NB4 (cell line): ENCODE results near the gene FAM216B.

Experiments
- DNase-seq: peaks from one replicate; pipeline ENCODE4 v3.0.0; 2010; ENCODE audit warnings: low read depth
- H3K4me3 ChIP-seq: one replicate; pipeline ENCODE4 v1.5.1; 2011; ENCODE audit warnings: mild to moderate bottlenecking, low read depth, low read length, moderate library complexity
- MYC ChIP-seq: IDR thresholded peaks from 2 replicates; pipeline ENCODE4 v1.6.1; 2011; ENCODE audit warnings: low read depth, low read length
- POLR2A ChIP-seq: IDR thresholded peaks from 2 replicates; pipeline ENCODE4 v1.6.1; 2011; ENCODE audit warnings: mild to moderate bottlenecking; ENCODE audit not compliant: insufficient read length; ENCODE audit errors: extremely low read depth
- TF ChIP-seq, protein P1 (sequence below): IDR thresholded peaks from one replicate; pipeline ENCODE4 v1.5.1; 2012; ENCODE audit warnings: low read depth, low read length
- TF ChIP-seq, protein P2 (sequence below): IDR thresholded peaks from 2 replicates; pipeline ENCODE4 v1.6.1; 2011; ENCODE audit warnings: low read depth, low read length

Gene FAM216B

DNA sequence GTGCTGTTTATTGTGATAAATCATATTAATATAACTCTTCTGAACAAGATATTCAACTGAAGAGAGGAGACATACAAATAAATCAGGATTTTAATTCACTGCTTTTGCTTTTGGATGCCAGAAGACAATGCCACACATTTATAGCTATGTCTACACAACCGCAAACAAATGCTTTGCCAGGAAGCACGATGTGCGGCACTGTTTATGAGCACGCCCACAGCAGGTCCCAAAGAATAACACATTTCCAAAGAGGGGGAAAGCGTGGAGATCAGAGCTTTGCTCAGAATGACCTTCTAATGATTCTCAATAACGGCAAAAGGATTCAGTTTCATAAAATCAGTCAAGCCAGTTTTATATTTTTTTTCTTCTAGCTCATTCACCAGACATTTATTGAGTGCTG is 16.7 kb downstream of the FAM216B start:
- no peak for DNase-seq

DNA sequence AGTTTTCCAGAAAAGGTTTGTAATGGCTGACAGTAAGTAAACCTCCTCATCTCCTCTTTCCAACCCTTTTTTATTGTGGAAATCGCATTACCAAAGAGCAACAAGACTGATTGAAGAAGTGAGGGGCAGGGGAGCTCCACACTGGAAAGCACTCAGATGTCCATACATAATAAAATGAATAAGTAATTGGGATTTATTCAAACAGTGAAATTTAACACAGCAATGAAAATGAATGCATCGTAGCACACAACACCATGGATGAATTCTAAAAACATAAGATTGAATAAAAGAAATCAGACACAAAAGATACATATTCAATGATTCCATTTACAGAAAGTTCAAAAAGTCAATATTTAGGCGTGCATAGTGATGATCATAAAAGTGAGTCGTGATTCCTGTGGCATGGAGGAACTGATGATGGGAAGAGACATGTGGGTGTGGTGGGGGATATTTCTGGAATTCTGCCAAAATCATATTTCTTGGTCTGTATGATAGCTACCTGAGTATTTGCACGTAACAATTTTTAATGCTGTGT is 18.8 kb downstream of the FAM216B start:
- no peak for DNase-seq
- H3K4me3 ChIP-seq = no peak overlapping the region
- TF ChIP-seq, protein P1, sequence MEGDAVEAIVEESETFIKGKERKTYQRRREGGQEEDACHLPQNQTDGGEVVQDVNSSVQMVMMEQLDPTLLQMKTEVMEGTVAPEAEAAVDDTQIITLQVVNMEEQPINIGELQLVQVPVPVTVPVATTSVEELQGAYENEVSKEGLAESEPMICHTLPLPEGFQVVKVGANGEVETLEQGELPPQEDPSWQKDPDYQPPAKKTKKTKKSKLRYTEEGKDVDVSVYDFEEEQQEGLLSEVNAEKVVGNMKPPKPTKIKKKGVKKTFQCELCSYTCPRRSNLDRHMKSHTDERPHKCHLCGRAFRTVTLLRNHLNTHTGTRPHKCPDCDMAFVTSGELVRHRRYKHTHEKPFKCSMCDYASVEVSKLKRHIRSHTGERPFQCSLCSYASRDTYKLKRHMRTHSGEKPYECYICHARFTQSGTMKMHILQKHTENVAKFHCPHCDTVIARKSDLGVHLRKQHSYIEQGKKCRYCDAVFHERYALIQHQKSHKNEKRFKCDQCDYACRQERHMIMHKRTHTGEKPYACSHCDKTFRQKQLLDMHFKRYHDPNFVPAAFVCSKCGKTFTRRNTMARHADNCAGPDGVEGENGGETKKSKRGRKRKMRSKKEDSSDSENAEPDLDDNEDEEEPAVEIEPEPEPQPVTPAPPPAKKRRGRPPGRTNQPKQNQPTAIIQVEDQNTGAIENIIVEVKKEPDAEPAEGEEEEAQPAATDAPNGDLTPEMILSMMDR = no peak
- TF ChIP-seq, protein P2, sequence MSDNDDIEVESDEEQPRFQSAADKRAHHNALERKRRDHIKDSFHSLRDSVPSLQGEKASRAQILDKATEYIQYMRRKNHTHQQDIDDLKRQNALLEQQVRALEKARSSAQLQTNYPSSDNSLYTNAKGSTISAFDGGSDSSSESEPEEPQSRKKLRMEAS = no peak

More for the DNA sequence above, 16.7 kb downstream of the FAM216B start:
- no peak overlapping the region for H3K4me3 ChIP-seq
- no peak for TF ChIP-seq MYC
- no peak for TF ChIP-seq POLR2A
- TF ChIP-seq, protein P2 = no peak

- no peak for DNase-seq
- H3K4me3 ChIP-seq = no peak overlapping the region
- TF ChIP-seq, protein P2 = no peak
- TF ChIP-seq, protein P1 = no peak
- TF ChIP-seq POLR2A (no peak), MYC (no peak)
Measured at GRCh38 chr13:42803563-42804204, 22.3 kb downstream of the FAM216B start.

DNA sequence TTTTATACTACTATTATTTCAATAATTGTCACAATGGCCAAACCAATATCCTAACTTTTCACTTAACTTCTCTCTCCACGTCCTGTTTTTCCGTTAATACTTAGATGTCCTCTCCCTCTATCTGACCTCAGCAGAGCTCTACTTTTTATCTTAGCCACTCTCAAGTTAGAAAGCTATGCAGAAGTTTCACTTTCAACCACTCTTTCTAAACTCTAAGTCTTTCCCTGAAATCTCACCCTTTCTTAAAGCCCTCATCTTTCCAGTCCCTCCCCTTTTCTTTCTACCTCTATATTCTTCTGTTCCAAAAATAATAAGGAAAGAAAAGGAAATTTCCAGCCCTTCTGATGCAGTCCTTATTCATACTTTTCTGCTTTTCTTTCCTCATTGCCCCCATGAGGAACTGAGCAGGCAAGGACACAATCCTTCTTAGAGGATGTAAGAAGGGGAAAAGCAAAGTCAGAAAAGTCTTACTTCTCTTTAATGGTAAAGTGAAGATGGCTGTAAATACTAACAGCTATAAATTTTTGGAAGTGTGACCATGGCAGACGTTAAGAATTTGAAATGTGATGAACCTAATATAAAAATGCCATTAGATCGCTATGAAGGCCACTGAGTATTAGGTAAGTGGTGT is 23.0 kb downstream of the FAM216B start:
- H3K4me3 ChIP-seq = no peak overlapping the region
- TF ChIP-seq MYC (no peak), POLR2A (no peak)
- TF ChIP-seq, protein P1 = no peak
- TF ChIP-seq, protein P2 = no peak
- no peak for DNase-seq

DNA sequence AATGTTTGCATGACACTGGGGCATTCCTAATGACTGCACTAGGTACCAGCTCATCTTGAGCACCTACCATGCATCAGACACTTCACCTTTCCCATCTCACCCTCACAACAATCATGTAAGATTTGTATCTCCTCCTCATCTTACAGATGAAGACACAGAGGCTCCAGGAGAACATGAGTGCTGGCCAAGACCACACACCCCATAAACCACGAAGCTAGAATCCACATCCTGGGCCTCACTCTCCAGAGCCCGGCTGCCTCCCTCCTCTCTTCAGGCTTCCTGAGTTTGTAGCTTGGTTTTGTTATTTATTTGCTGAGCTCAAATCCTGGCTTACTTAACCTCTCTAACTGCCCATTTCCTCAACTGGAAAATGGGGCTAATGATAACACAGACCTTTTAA is 25.9 kb downstream of the FAM216B start:
- TF ChIP-seq, protein P1 = no peak
- TF ChIP-seq, protein P2 = no peak
- TF ChIP-seq POLR2A (no peak), MYC (no peak)
- DNase-seq = no peak
- no peak overlapping the region for H3K4me3 ChIP-seq

- DNase-seq = no peak
- no peak overlapping the region for H3K4me3 ChIP-seq
- TF ChIP-seq, protein P2 = no peak
- TF ChIP-seq, protein P1 = no peak
- TF ChIP-seq MYC (no peak), POLR2A (no peak)
Measured at GRCh38 chr13:42807866-42808265, 26.5 kb downstream of the FAM216B start.
